ENCODE measurements around the gene FILIP1. TPM values are rescaled to one million over a fixed set of nuclear protein-coding genes. Genes with fewer than 3 reads are reported as not detected.

The FILIP1 gene
- polyA plus RNA-seq, 1 donor, result 7.5 TPM

DNA sequence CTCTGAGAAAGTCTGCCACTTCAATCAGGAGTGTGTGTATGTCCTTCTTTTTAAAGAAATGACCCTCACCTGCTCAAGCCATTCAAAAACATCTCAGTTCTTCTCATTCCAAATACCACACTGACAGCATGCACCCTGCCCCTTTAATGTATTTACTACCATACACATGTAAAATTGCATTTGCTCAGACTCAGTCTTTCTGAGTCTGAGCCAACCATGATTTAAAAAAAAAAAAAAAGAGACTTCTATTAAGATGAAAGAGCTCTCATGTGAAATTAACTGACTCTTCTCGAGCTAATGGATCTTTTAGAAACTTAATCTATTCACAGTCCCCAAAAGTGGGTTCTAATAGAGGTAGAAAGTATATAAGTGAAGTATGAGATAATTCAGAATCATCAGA lies 1.4 kb upstream of the FILIP1 start:
- WGBS (ENCODE audit: insufficient coverage, low lambda C conversion rate), result 100% methylated on average over 1 of the region's 1 CpG
- DNase-seq, result no peak

DNA sequence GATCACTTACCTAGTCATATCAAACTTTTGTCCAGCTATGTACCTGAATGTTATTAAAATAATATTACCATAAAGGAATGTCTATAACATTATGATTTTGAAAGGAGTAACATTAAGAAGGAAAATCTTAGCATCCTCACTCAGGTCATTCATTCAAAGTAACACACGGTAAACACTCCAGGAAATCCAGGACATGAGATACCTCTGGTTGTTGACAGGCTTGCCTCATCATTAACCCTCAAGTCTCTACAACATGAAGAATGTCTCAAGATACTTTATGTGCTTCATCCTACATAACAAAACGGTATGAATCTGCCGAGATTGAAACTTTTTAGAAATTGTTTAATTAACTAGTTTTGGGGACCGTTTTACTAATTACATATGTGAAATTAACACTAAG lies 690 bp upstream of the FILIP1 start:
- Histone ChIP-seq H3K27ac (ENCODE audit: low read length) (peak overlapping the region; percentile 29), H3K36me3 (ENCODE audit: control insufficient read depth, insufficient read depth, low read length) (no peaks in the 10 kb centered on the region), H3K9me3 (ENCODE audit: control insufficient read depth, low read depth, low read length) (no peaks in the 10 kb centered on the region), H3K27me3 (ENCODE audit: control insufficient read depth, insufficient read depth, low read length) (peaks cover 11% of the 10 kb centered on the region), H3K4me3 (ENCODE audit: low read length) (peak overlapping the region; percentile 8), H3K4me1 (ENCODE audit: control insufficient read depth, insufficient read depth, low read length) (no peaks in the 10 kb centered on the region)
- no CpG with 5 or more reads among the region's 4 CpGs for WGBS (ENCODE audit: insufficient coverage, low lambda C conversion rate)
- DNase-seq, result no peak

More for the DNA sequence above, 1.4 kb upstream of the FILIP1 start:
- Histone ChIP-seq H3K27me3 (ENCODE audit: control insufficient read depth, insufficient read depth, low read length) (peaks cover 11% of the 10 kb centered on the region), H3K36me3 (ENCODE audit: control insufficient read depth, insufficient read depth, low read length) (no peaks in the 10 kb centered on the region), H3K27ac (ENCODE audit: low read length) (no peak overlapping the region), H3K9me3 (ENCODE audit: control insufficient read depth, low read depth, low read length) (no peaks in the 10 kb centered on the region), H3K4me3 (ENCODE audit: low read length) (no peak overlapping the region), H3K4me1 (ENCODE audit: control insufficient read depth, insufficient read depth, low read length) (no peaks in the 10 kb centered on the region)

DNA sequence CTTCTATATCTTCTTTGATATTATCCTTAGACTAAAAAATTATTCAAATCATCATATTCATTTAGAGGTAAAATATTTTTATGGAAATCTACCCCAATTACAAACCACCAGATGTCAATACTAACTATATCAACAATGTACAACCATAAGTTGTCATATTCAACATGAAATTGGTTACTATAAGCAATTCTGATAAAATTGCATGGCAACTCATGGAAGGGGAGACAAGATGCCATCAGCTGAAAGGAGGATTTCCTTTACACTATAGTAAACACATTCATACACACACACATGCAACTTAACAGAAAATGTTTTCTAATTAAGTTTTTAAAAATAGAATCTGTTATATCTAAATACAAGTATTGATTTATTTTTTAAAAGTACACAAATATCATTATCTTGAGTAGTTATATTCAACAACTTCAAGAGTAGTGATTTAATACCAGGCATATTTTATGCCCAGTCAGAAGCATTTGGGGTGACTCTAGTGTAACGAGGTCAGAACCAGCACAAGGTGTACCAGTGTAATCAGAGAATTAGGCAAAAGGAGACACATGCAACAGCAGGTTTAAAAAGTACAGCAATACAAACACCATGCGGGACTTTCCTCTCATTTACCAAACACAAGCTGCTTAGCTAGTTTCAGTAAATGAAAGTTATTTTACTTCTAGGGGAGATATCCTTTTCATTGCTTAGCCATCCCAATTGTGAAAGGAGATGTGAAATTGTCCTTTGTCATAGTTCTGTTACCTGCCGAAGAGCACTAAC lies 1.0 kb downstream of the FILIP1 start:
- no CpG with 5 or more reads among the region's 3 CpGs for WGBS (ENCODE audit: insufficient coverage, low lambda C conversion rate)
- H3K36me3 ChIP-seq (ENCODE audit: control insufficient read depth, insufficient read depth, low read length), result no peaks in the 10 kb centered on the region
- peak overlapping the region; percentile 8 for H3K4me3 ChIP-seq (ENCODE audit: low read length)
- H3K27ac ChIP-seq (ENCODE audit: low read length), result peak overlapping the region; percentile 29
- no peaks in the 10 kb centered on the region for H3K4me1 ChIP-seq (ENCODE audit: control insufficient read depth, insufficient read depth, low read length)
- H3K9me3 ChIP-seq (ENCODE audit: control insufficient read depth, low read depth, low read length), result no peaks in the 10 kb centered on the region
- DNase-seq, result no peak
- peaks cover 11% of the 10 kb centered on the region for H3K27me3 ChIP-seq (ENCODE audit: control insufficient read depth, insufficient read depth, low read length)

DNA sequence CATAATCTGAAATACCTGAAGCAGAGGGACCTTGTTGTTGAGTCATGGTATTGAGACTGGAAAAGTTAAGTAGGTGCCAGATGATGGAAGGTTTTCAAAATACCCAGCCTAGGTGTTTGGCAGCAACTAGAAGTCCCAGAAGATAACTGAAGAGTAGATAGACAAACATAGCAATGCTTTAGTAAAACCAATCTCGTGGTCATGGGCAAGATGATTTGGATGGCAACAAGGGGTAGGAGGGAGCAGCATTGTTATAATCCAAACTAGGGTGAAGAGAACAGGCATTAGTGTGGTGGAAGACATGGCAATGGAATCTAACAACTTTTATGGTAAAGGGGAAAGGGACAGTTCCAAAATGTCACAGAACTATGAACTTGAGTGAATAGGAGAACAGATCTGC lies 2.3 kb downstream of the FILIP1 start:
- Histone ChIP-seq H3K4me1 (ENCODE audit: control insufficient read depth, insufficient read depth, low read length) (no peaks in the 10 kb centered on the region), H3K27me3 (ENCODE audit: control insufficient read depth, insufficient read depth, low read length) (peaks cover 11% of the 10 kb centered on the region), H3K4me3 (ENCODE audit: low read length) (peak overlapping the region; percentile 7), H3K27ac (ENCODE audit: low read length) (peak overlapping the region; percentile 41), H3K36me3 (ENCODE audit: control insufficient read depth, insufficient read depth, low read length) (no peaks in the 10 kb centered on the region), H3K9me3 (ENCODE audit: control insufficient read depth, low read depth, low read length) (no peaks in the 10 kb centered on the region)
- no CpG with 5 or more reads among the region's 1 CpG for WGBS (ENCODE audit: insufficient coverage, low lambda C conversion rate)
- no peak for DNase-seq

DNA sequence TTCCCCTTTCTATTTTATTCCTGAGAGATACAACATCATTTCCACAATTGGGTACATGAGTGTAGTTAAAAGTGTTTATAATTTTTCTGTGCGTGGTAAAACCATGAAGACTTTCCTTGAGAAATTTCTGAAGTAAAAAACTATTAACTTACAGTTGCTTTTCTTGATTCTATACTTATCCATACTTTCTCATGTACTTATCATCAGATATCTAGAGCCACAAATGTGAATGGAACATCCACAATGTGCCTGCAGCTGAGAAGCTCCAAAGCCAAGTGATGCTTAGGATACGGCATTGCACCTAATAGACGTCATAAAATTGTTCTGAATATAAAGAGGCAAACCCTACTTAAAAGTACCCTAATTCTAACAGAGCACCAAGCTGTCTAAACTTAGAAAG lies 2.9 kb downstream of the FILIP1 start:
- H3K27me3 ChIP-seq (ENCODE audit: control insufficient read depth, insufficient read depth, low read length), result peaks cover 11% of the 10 kb centered on the region
- peak overlapping the region; percentile 41 for H3K27ac ChIP-seq (ENCODE audit: low read length)
- H3K36me3 ChIP-seq (ENCODE audit: control insufficient read depth, insufficient read depth, low read length), result no peaks in the 10 kb centered on the region
- no peak for DNase-seq
- H3K4me1 ChIP-seq (ENCODE audit: control insufficient read depth, insufficient read depth, low read length), result no peaks in the 10 kb centered on the region
- no peak overlapping the region for H3K4me3 ChIP-seq (ENCODE audit: low read length)
- WGBS (ENCODE audit: insufficient coverage, low lambda C conversion rate), result 80% methylated on average over 1 of the region's 3 CpGs
- H3K9me3 ChIP-seq (ENCODE audit: control insufficient read depth, low read depth, low read length), result no peaks in the 10 kb centered on the region

DNA sequence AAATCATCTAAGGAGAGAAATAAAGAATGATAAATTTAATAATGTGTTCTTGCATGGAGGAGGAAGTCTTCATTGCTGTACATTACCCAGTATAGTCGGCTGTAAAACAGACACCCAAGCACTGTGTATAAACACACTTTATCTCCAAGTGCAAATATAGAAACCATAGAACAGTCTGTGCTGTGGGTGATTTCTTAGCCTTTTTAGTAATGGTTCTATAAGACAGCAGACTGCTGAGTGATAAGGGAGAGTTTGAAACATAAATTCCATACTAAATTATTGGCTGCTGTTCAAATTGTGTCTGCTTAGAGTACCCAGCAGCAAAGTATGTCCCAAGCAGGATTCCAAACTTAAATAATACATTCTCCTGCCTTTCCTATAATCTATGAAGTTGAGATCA lies 4.6 kb downstream of the FILIP1 start:
- DNase-seq, result peak in 1 of 2 donors; percentile 26
- WGBS (ENCODE audit: insufficient coverage, low lambda C conversion rate), result no CpG with 5 or more reads among the region's 1 CpG
- Histone ChIP-seq H3K4me3 (ENCODE audit: low read length) (no peak overlapping the region), H3K27me3 (ENCODE audit: control insufficient read depth, insufficient read depth, low read length) (peaks cover 7% of the 10 kb centered on the region), H3K4me1 (ENCODE audit: control insufficient read depth, insufficient read depth, low read length) (no peaks in the 10 kb centered on the region), H3K27ac (ENCODE audit: low read length) (no peak overlapping the region), H3K36me3 (ENCODE audit: control insufficient read depth, insufficient read depth, low read length) (no peaks in the 10 kb centered on the region), H3K9me3 (ENCODE audit: control insufficient read depth, low read depth, low read length) (no peaks in the 10 kb centered on the region)

DNA sequence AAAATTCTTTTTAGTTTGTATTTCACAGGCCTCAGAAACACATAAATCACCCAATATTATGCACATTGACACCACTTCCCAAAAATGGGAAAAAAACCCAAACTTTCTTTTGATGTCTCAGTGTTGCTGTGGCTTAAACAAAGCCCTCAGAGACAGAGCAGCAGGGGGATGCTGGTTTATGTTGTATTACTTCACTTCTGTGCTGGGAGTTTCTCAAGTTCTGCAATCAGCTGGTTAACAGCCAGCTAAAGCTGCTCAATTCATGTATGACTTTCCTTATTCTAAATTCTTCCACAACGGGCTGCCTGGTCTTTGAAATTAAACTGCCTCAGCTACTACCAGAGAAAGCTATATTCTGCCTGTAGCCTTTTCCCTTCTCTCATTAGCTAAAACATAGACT lies 5.6 kb downstream of the FILIP1 start:
- no CpG with 5 or more reads among the region's 1 CpG for WGBS (ENCODE audit: insufficient coverage, low lambda C conversion rate)
- no peaks in the 10 kb centered on the region for H3K4me1 ChIP-seq (ENCODE audit: control insufficient read depth, insufficient read depth, low read length)
- H3K4me3 ChIP-seq (ENCODE audit: low read length), result no peak overlapping the region
- H3K36me3 ChIP-seq (ENCODE audit: control insufficient read depth, insufficient read depth, low read length), result no peaks in the 10 kb centered on the region
- H3K27me3 ChIP-seq (ENCODE audit: control insufficient read depth, insufficient read depth, low read length), result peaks cover 2% of the 10 kb centered on the region
- H3K27ac ChIP-seq (ENCODE audit: low read length), result peak overlapping the region; percentile 45
- DNase-seq, result peak in 1 of 2 donors; percentile 14
- no peaks in the 10 kb centered on the region for H3K9me3 ChIP-seq (ENCODE audit: control insufficient read depth, low read depth, low read length)

DNA sequence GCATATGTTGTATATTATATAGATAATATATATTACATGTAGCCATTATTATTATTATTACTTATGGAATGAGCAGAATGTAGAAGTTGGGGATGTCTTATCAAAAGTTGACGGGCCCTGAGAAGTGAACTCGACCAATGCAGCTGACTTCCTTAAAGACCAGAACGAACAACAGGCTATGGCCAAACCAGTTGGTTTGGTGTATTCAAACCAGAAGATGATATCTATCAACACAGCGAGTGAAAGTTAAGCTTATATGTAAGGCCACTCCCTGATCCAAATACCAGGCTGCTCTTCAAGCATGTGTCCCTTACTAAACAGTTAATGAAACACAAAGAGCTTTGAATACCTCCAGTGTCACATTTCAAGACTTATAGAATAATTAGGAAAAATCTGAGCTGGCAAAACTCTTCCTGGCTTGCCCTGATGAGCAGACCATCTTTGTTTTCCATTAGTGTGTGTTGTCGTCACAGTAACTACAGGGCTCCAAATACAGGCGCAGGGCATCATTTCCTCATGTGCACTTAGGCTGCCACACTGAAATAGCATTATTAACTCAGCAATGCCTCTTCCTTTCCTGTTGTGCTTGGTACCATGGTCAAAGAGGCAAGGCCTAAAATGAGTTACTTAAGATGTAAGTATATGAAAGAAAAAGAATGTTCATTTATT lies 6.6 kb downstream of the FILIP1 start:
- WGBS (ENCODE audit: insufficient coverage, low lambda C conversion rate), result 80% methylated on average over 1 of the region's 6 CpGs
- H3K27ac ChIP-seq (ENCODE audit: low read length), result no peak overlapping the region
- H3K36me3 ChIP-seq (ENCODE audit: control insufficient read depth, insufficient read depth, low read length), result no peaks in the 10 kb centered on the region
- no peaks in the 10 kb centered on the region for H3K27me3 ChIP-seq (ENCODE audit: control insufficient read depth, insufficient read depth, low read length)
- no peak for DNase-seq
- H3K9me3 ChIP-seq (ENCODE audit: control insufficient read depth, low read depth, low read length), result no peaks in the 10 kb centered on the region
- H3K4me1 ChIP-seq (ENCODE audit: control insufficient read depth, insufficient read depth, low read length), result no peaks in the 10 kb centered on the region
- no peak overlapping the region for H3K4me3 ChIP-seq (ENCODE audit: low read length)

DNA sequence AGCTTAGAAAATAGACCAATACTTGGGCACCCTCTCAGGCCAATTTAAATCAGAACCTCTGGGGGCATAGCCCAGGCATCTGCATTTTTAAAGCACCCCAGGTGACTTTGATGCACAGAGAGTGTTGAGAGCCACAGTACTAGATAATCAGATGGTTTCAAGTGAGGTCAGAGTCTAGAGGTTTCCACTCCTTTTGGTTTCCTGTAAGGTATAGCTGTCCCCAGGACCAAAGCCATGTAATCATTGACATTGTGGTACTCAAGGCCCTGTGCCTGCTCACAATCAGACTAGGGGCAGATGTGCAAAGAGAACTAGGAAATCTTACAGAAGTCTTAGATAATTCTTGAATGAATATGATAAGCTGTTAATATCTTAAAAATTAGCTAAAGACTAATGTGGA lies 9.1 kb downstream of the FILIP1 start:
- no peak overlapping the region for H3K27ac ChIP-seq (ENCODE audit: low read length)
- no peaks in the 10 kb centered on the region for H3K36me3 ChIP-seq (ENCODE audit: control insufficient read depth, insufficient read depth, low read length)
- DNase-seq, result no peak
- no peaks in the 10 kb centered on the region for H3K9me3 ChIP-seq (ENCODE audit: control insufficient read depth, low read depth, low read length)
- H3K4me1 ChIP-seq (ENCODE audit: control insufficient read depth, insufficient read depth, low read length), result no peaks in the 10 kb centered on the region
- no peak overlapping the region for H3K4me3 ChIP-seq (ENCODE audit: low read length)
- no peaks in the 10 kb centered on the region for H3K27me3 ChIP-seq (ENCODE audit: control insufficient read depth, insufficient read depth, low read length)

DNA sequence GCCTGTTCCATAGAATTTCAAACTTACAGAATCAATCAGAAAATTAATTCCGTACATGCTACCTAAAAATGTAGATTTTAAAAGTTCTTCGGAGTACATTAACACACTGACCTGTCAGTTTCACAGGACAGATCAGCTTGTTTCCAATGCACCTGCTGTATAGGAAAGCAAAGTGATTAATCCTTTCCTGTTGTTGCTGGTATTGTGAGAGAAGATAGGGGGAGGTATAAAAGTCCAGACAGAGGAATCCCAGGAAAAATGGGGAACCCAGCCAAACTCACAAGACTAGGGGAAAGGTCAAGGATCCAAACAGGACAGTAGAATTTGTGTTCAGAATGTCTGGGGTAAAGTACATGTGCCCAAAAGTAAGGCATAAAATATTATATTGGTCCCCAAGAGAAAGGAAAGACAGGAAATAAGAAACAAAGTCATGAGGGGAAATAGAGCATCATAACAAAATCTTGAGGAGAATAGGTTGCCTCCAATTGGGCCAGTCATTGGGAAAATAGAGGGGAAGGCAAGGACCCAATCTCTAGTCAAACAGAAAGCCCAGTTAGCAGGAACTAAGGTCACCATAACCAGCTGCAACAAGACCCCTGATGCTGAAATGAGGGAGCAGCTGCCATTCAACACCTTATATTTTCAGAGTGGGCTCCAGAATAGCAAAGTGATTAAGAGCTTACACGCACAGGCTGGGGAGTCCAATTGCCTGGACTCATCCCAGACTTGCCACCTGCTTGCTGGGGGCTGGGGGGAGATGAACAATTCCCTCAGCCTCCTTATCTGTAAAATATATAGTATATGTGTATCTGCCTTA lies 10.3 kb downstream of the FILIP1 start:
- no peak overlapping the region for H3K4me3 ChIP-seq (ENCODE audit: low read length)
- H3K4me1 ChIP-seq (ENCODE audit: control insufficient read depth, insufficient read depth, low read length), result no peaks in the 10 kb centered on the region
- no peaks in the 10 kb centered on the region for H3K27me3 ChIP-seq (ENCODE audit: control insufficient read depth, insufficient read depth, low read length)
- WGBS (ENCODE audit: insufficient coverage, low lambda C conversion rate), result 100% methylated on average over 2 of the region's 3 CpGs
- H3K36me3 ChIP-seq (ENCODE audit: control insufficient read depth, insufficient read depth, low read length), result no peaks in the 10 kb centered on the region
- no peak overlapping the region for H3K27ac ChIP-seq (ENCODE audit: low read length)
- no peaks in the 10 kb centered on the region for H3K9me3 ChIP-seq (ENCODE audit: control insufficient read depth, low read depth, low read length)
- DNase-seq, result no peak

Measured in large intestine (tissue), 3 donors.